Measurements from ENCODE around the gene FOCAD.

The FOCAD gene

DNA sequence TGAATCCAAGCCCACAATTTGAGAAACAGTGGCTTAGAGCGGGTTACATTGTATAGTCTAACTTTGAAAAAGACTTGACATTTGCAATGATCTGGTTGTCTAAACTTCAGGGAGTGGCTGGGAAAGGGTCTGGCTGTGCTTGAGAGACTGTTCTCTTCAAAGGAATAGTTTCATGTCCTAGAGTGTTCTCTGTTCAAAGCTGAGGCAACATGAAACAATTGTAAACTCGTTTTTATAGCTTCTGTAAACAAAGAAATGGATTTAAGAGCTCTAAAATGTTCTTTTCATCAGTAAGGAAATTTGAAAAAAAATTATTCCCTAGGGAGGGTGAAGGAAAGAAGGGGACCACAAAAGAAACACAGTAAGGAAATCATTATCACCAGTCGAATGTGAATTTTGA is 41.6 kb downstream of the FOCAD start:
- no peaks in the 10 kb centered on the region for H3K36me3 ChIP-seq
- H3K4me3 ChIP-seq (ENCODE audit: low read depth in 1 of 2, low read length in 1 of 2), result no peak overlapping the region
- TF ChIP-seq, protein P1, sequence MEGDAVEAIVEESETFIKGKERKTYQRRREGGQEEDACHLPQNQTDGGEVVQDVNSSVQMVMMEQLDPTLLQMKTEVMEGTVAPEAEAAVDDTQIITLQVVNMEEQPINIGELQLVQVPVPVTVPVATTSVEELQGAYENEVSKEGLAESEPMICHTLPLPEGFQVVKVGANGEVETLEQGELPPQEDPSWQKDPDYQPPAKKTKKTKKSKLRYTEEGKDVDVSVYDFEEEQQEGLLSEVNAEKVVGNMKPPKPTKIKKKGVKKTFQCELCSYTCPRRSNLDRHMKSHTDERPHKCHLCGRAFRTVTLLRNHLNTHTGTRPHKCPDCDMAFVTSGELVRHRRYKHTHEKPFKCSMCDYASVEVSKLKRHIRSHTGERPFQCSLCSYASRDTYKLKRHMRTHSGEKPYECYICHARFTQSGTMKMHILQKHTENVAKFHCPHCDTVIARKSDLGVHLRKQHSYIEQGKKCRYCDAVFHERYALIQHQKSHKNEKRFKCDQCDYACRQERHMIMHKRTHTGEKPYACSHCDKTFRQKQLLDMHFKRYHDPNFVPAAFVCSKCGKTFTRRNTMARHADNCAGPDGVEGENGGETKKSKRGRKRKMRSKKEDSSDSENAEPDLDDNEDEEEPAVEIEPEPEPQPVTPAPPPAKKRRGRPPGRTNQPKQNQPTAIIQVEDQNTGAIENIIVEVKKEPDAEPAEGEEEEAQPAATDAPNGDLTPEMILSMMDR (IDR thresholded peaks at IDR 0.05), result no peak
- H3K9me3 ChIP-seq, result no peaks in the 10 kb centered on the region
- no peaks in the 10 kb centered on the region for H3K4me1 ChIP-seq (ENCODE audit: control insufficient read depth in 1 of 2, insufficient read depth in 1 of 2, low read depth in 1 of 2, low read length in 1 of 2)
- no peak overlapping the region for H3K27ac ChIP-seq
- no peaks in the 10 kb centered on the region for H3K27me3 ChIP-seq

DNA sequence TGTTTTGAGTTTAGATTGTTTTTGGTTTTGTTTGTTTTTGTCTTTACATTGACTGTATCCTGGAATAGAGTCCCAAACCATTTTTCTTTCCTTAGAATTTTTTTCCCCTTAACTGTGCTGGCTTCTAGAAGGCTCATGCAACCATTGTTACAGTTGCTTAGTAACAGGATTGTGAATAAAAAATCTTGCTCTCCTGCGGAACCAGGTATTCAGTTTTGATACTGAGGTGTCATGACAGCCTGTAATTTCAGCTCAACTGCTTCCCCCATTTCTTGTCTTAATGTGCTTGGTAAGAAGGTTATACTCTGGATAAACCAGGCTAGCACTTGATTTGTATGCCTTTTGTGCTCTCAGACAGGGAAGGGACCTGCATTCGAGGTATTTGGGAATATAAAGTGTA is 42.1 kb downstream of the FOCAD start:
- TF ChIP-seq, protein P1 (IDR thresholded peaks at IDR 0.05), result no peak
- H3K27ac ChIP-seq, result no peak overlapping the region
- no peaks in the 10 kb centered on the region for H3K4me1 ChIP-seq (ENCODE audit: control insufficient read depth in 1 of 2, insufficient read depth in 1 of 2, low read depth in 1 of 2, low read length in 1 of 2)
- H3K9me3 ChIP-seq, result no peaks in the 10 kb centered on the region
- no peak overlapping the region for H3K4me3 ChIP-seq (ENCODE audit: low read depth in 1 of 2, low read length in 1 of 2)
- H3K27me3 ChIP-seq, result no peaks in the 10 kb centered on the region
- H3K36me3 ChIP-seq, result no peaks in the 10 kb centered on the region

DNA sequence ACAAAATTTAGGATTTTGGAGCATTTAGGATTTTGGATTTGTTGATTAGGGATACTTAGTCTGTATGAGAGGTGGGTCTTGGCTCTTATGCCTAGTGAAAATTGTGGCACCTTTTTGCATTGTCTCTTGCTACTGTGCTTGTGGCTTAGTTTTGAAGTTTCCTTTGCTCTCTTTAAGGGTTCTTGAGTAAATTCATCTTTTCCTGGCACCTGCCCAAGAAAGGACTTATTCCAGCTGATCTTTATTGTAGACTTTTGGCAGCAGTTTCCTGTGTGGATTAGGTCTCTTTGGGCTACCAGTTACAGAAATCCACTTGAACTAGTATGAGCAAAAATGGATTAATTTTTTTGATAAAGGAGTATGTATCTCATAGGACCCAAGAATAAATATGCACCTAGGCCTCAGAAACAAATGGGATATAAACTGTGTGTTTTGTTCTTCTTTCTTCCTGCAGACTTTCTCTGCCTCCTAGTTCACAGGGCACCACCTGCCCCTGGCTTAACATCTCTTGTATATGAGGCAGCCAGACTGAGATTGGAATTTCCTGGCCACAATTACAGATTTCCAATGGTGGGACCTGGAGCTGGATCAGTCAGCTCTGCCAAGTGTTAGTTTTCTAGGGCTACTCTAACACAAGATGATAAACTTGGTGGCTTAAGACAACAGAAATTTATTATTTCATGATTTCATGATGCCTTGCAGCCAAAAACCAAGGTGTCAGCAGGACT is 44.6 kb downstream of the FOCAD start:
- H3K36me3 ChIP-seq, result no peaks in the 10 kb centered on the region
- no peak overlapping the region for H3K4me3 ChIP-seq (ENCODE audit: low read depth in 1 of 2, low read length in 1 of 2)
- no peaks in the 10 kb centered on the region for H3K27me3 ChIP-seq
- TF ChIP-seq, protein P1 (IDR thresholded peaks at IDR 0.05), result no peak
- H3K9me3 ChIP-seq, result no peaks in the 10 kb centered on the region
- H3K27ac ChIP-seq, result no peak overlapping the region
- peaks cover 10 to 11% of the 10 kb centered on the region in 2 experiments for H3K4me1 ChIP-seq (ENCODE audit: control insufficient read depth in 1 of 2, insufficient read depth in 1 of 2, low read depth in 1 of 2, low read length in 1 of 2)

DNA sequence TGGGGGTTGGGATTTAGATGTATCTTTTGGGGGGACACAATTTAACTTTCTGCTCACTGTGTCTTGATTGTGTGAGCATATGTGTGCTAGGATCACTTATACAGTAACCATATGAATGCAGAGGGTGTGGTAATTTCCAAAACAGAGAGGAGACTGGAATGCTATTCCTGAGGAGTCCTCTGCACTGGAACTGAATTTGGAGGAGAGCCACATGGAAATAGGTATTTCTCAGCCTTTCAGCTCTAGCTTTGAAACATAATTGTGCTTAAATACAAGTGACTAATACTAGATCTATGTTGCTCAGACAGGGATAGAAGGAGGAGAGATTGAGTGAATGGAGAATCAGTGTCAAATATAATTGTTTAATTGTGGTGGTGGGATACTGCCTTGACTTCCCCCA is 45.5 kb downstream of the FOCAD start:
- TF ChIP-seq, protein P1 (IDR thresholded peaks at IDR 0.05), result no peak
- Histone ChIP-seq H3K27me3 (no peaks in the 10 kb centered on the region), H3K9me3 (no peaks in the 10 kb centered on the region), H3K36me3 (no peaks in the 10 kb centered on the region), H3K4me1 (ENCODE audit: control insufficient read depth in 1 of 2, insufficient read depth in 1 of 2, low read depth in 1 of 2, low read length in 1 of 2) (peaks cover 10 to 11% of the 10 kb centered on the region in 2 experiments), H3K4me3 (ENCODE audit: low read depth in 1 of 2, low read length in 1 of 2) (no peak overlapping the region), H3K27ac (no peak overlapping the region)

DNA sequence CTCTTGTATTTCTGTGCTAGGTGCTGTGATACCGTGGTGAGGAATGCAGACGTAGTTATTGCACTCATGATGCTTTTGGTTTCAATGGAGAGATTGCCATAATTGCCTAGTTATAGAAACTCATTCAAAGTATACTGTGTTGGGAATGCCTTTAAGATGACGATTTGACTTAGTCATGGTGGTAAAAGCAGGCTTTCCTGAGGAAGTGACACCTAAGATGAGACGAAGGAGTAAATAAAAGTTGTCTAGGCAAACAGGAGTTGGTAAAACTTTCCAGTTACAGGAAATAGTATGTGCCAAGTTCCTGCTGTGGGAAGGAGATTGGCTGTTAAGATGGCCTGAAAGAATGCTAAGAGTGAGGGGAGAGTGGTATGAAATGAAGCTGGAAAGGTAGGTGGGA is 48.1 kb downstream of the FOCAD start:
- TF ChIP-seq, protein P1 (IDR thresholded peaks at IDR 0.05), result no peak
- Histone ChIP-seq H3K4me3 (ENCODE audit: low read depth in 1 of 2, low read length in 1 of 2) (no peak overlapping the region), H3K36me3 (no peaks in the 10 kb centered on the region), H3K27me3 (no peaks in the 10 kb centered on the region), H3K27ac (no peak overlapping the region), H3K4me1 (ENCODE audit: control insufficient read depth in 1 of 2, insufficient read depth in 1 of 2, low read depth in 1 of 2, low read length in 1 of 2) (peaks cover 10 to 11% of the 10 kb centered on the region in 2 experiments), H3K9me3 (no peaks in the 10 kb centered on the region)

Data from neutrophil (primary cell).